NCI-H446 treated with DMSO at 0.1 percent for 48 hours (cell line): Measurements from ENCODE around the gene CDC14A.
"Not testable (repeated sequence)": the region's sequence is repeated elsewhere in the genome, so short reads cannot be mapped to it uniquely, and the experiment has no call there.

Source experiments
- DNase-seq: peaks from one replicate; lab custom pipeline; 2025; lab: John Stamatoyannopoulos, UW

CDC14A gene

DNA sequence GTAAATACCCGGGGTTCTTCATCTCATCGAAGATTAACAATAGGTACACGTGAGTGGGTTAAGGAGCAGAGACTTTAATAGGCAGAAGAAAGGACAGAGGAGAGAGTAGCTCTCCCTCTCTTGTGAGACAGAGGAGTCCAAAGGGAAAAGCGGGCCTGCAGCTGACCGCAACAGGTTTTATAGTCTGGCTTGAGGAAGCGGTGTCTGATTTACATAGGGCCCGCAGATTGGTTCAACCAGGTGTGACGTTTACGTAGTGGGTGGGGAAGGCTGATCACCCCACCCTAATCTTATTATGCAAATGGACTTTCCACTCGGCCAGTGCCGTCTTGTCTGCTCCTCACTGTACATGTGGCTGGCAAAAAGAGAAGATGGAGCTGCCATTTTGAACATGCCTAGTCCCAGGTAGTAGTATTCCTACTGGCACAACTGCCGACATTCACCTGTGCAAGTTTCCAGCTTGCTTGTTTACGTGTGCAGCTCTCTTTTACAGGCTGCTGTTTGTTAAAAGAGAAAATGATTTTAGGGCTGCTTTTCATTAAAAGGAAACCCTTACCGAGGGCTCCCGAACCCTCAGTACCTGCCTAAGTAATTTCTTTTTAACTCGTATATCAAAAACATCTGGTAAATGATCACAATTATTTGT is 10.6 kb downstream of the CDC14A start:
- no peak for DNase-seq

GRCh38 chr1:100363831-100364230 is 11.5 kb downstream of the CDC14A start:
- DNase-seq = no peak

GRCh38 chr1:100364697-100365096 is 12.4 kb downstream of the CDC14A start:
- DNase-seq = no peak

DNA sequence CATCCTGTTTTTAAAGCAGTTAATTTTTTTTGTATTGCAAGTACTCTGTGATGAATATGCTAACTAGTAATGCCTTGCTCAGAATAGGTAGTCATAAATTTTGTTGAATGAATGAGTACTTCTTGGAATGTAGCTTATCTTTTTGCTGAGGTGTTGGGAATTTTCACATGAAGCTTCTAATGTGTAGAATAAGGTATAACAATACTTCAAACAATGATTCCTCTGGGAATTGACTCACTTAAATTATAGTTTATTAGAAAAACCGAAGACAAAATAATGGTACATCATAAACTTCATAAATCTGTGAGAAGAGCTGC is 13.9 kb downstream of the CDC14A start:
- DNase-seq = no peak

DNA sequence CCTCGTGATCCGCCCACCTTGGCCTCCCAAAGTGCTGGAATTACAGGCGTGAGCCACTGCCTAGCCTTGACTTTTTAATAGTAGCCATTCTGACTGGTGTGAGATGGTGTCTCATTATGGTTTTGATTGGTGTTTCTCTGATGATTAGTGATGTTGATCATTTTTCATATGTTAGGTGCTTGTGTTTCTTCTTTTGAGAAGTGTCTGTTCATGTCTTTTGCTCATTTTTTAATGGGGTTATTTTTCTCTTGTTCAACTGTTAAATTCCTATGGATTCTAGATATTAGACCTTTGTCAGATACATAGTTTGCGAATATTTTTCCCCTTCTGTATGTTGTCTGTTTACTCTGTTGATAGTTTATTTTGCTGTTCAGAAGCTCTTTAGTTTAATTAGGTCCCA is 17.0 kb downstream of the CDC14A start:
- not testable (repeated sequence) for DNase-seq

DNA sequence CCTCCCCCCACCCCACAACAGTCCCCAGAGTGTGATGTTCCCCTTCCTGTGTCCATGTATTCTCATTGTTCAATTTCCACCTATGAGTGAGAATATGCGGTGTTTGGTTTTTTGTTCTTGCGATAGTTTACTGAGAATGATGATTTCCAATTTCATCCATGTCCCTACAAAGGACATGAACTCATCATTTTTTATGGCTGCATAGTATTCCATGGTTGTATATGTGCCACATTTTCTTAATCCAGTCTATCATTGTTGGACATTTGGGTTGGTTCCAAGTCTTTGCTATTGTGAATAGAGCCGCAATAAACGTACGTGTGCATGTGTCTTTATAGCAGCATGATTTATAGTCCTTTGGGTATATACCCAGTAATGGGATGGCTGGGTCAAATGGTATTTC is 21.6 kb downstream of the CDC14A start:
- DNase-seq = not testable (repeated sequence)

- not testable (repeated sequence) for DNase-seq
Observed at GRCh38 chr1:100376890-100377289, 24.6 kb downstream of the CDC14A start.

DNA sequence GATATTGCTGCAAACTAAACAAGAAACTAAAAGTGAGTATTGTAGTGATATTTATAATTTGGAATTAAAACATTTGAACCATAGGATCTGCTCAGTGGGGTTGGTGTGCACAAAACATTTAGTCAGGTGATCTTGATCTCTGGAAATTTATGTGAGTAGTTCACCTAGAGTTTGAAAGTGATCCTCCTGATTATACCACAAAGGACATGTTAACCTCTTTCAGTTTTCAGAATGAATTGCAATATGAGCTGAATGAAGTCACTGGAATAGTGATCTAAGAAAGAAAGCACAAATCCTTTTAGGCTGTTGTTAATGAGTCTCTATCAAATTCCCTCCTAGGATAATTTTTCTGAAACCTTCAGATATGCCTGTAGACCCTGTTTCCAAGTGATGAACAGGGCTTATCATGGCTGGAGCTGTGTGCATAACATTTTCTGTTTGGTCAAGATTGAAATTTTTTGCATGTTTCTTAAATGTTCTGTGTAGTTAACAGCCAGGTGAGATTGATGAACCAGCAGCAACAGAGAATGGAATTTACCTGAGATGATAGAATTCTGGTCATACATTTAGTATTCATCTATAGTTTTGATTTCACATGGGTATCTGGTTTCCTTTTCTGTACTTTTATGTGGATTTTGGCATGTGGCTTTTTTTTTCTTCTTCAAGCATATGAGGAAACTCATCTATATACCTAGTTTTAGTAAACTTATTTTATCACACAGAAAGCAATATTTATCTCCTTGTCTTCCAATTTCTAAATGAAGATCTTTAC is 25.5 kb downstream of the CDC14A start:
- DNase-seq = no peak

DNA sequence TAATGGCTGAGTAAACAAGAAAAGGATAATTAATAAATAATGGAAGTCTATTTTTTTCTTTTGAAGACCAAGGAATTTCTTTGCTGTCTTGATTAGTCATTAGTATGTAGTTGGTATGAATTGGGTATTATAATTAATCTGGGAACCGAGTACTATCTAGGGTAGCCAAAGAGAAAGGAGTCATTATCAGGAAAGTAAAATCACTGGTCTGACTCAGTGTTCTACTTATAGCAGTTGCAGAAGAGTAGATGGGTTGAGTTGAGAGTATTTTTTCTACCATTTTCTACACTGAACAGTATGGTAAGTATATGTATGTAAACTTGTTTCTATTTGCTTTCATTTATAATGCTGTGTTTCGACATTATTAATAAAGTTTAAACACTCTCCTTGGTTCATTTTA is 26.6 kb downstream of the CDC14A start:
- DNase-seq = no peak

- no peak for DNase-seq
Observed at GRCh38 chr1:100380635-100381034, 28.3 kb downstream of the CDC14A start.

GRCh38 chr1:100382657-100383056 is 30.4 kb downstream of the CDC14A start:
- DNase-seq = no peak

- DNase-seq = no peak
Observed at GRCh38 chr1:100383743-100384405, 31.6 kb downstream of the CDC14A start.

DNA sequence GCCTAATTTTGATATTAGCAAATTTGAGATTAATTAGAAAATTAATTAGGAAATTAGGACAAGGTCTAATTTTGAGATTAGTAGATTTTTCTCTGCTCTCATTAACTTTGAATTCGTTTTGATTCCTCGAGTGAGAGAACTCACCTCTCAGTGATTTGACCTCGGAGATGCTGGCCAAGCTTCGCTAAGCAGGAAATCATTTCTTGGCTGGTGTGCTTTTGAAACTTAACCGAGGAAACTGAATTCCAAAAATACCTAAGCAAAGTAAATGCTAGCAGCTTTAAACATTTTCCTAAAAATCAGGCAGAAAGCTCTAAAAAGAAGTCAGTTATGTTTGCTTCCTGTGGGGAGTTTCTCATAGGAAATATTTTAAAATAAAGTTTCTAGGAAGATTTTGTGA is 34.9 kb downstream of the CDC14A start:
- DNase-seq = no peak

GRCh38 chr1:100387657-100388350 is 35.5 kb downstream of the CDC14A start:
- no peak for DNase-seq

DNA sequence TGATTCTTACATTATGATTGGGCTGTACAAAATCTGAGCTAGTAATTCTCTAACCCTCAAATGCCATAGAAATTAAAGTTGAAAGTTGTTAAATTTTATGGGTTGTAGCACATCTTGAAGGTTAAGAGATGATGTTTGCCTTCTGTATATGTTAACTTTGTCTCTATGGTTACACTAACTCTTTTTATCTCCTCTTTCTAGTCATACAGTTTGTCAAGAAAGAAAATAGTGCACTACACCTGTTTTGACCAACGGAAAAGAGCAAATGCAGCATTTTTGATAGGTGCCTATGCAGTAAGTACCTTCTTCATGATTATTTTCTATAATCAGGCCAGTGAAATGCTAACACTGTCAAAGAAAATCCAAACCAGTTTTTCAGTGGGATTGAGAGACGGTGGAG is 38.2 kb downstream of the CDC14A start:
- no peak for DNase-seq

DNA sequence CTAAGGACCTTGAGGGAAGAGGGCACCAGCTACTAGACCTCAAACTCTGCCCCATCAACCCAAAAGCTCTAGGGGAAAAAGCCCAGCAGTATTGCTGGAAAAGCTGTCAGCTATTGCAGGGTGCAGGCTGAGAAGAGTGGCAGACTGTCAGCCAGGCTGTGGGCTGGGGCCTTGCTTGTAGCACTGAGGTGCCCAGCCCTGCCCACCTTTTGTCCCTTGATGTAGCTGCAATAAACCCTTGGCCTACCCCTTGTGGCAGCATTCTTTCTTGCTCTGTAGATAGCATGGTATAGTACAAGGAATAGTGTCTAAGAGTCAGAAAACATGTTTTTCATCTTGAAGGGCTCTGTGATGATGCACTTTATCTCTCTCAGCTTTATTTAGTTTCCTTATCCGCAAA is 39.4 kb downstream of the CDC14A start:
- DNase-seq = no peak

DNA sequence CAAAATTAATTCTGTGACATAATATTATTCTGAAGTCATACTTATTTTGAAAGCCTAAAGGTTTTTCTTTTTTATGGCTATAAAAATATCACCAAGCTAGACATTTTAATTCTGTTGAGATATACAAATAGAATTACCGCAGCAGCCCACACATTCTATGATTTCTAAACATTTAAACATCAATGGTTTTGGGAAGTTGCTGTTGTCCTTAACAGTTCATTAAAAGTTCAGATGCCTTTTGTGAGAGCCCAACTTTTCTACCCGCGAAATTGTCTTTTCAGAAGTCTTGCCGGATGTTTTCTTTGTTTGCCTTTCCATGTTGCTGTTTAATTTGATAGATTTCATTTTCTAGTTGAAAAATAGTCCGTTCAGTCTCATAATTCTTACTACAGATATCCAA is 40.5 kb downstream of the CDC14A start:
- DNase-seq = no peak

- no peak for DNase-seq
Observed at GRCh38 chr1:100394285-100394684, 42.0 kb downstream of the CDC14A start.

DNA sequence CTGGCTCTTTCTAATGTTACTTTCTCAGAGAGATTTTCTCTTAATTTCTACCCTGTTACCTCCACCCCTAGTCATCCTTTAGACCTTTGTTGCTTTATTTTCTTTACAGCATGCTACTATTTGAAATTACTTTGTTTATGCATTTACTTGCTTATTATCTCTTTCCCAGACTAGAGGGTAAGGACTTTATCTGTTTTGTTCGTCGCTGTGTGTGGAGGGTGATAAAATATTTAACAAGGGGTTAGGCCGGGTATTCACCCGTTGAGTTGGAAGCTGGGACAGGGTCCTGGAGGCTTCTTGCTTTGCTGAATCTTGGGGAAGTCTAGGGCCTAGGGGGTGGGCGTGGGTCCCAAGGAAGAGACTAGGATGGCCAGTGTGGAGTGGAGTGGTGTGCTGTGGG is 43.6 kb downstream of the CDC14A start:
- no peak for DNase-seq

DNA sequence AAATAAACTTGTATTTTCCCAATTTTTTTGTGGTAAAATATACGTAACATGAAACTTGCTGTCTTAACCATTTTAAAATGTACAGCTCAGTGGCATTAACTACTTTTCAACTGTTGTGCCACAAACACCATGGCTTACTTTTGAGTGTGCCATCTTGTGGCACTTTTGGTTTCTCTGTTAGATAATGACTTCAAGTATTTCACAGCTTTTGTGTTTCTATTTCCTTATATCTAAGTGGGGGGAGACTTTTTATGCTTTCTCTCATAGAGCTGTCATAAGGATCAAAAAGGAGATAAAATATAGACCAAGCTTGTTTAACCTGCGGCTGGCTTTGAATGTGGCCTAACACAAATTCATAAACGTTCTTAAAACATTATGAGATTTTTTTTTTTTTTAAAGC is 44.3 kb downstream of the CDC14A start:
- DNase-seq = no peak

DNA sequence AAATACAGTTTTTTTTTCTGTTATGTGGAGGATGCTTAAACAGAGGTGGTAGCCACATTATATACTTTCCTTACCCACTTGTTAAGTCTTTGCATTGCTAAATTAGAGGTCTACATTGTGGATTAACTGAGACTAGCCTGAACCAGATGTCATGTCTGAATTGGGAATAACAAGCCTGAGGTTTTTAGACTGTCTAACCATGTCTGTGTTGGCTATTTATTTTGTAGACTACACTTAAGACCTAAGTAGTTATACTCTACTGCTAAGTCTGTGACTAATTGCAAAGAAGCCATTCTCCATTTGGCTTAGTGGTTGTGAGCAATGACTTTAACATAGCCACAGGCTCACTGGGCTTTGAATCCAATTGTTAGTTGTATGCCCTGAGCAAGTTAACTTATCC is 45.4 kb downstream of the CDC14A start:
- no peak for DNase-seq

DNA sequence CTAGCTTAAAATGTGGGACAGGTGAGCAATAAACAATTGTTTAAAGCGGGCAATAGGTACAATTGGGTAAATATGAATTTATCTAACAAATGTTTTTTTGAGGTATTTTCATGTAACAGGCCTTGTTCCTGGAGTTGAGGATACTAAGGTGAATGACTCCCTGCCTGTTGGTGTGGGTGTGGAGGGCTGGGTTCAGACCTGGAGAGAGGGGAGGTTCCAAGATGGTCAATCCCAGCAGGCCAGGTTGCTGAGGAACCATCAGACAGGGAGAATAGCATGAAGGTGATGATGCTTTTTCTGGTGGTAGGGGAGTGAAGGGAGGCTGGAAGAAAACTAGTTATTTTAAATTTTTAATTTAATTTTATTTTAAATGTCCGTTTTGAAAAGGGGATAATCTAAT is 46.3 kb downstream of the CDC14A start:
- DNase-seq = no peak

DNA sequence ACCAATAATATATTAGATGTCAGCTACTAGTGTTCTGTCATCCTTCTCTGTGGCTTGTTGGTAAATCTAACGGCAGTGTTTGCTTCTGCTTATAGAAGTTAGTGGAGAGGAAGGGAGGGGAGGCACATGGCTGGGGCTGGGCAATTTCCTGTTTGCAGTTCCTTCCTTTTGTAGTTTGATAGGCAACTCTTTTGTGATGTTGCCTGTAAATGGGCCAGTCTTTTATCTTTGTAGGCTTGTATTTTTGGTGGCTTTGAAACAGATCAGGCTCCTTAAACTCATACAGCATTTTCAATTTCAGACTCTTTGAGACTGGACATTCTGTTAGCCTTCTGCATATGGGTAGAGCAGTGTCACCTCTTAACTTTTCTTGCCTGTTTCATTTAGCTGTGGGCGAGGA is 48.1 kb downstream of the CDC14A start:
- DNase-seq = no peak
